Adrenal gland (tissue), 12 donors: ENCODE results near the gene MAGEB17. TPM values are rescaled to one million over a fixed set of nuclear protein-coding genes. Genes with fewer than 3 reads are reported as not detected.

Source experiments
- DNase-seq, 7 donors: peaks; one replicate each; pipeline ENCODE4 v3.0.0-alpha.2; 2019 to 2020
- H3K27ac ChIP-seq, 5 donors: fragments of 200-600 bp; sonication (generic) in 4 of 5; 1 replicate in 3 of 5; 2 replicates in 2 of 5; pipeline versions ENCODE4 v1.5.1 to v1.8.0; 2016 to 2020; ENCODE audit warnings: mild to moderate bottlenecking in 1 of 5
- H3K27me3 ChIP-seq: fragments of 200-600 bp; 2 replicates; pipeline ENCODE4 v1.8.0; 2021
- H3K36me3 ChIP-seq, 2 donors: fragments of 200-600 bp; replicated peaks in 1 of 2; 1 replicate in 1 of 2; 2 replicates in 1 of 2; pipeline versions ENCODE4 v1.5.1 to v1.8.0; 2018 to 2022
- H3K4me1 ChIP-seq, 2 donors: fragments of 200-600 bp; replicated peaks in 1 of 2; 1 replicate in 1 of 2; 2 replicates in 1 of 2; pipeline versions ENCODE4 v1.5.1 to v1.8.0; 2018 to 2021
- H3K4me3 ChIP-seq, 4 donors: fragments of 200-600 bp; sonication (generic) in 3 of 4; one replicate each; pipeline ENCODE4 v1.5.1; 2016 to 2018
- H3K9me3 ChIP-seq, 3 donors: fragments of 200-600 bp; sonication (generic) in 1 of 3; replicated peaks in 1 of 3; 1 replicate in 2 of 3; 2 replicates in 1 of 3; pipeline versions ENCODE4 v1.5.1 to v1.8.0; 2016 to 2021
- POLR2A ChIP-seq, 2 donors: fragments of 450-650 bp; IDR thresholded peaks; one replicate each; pipeline ENCODE4 v1.6.1; 2017; ENCODE audit warnings: antibody characterized with exemption in 2 of 2, mild to moderate bottlenecking in 2 of 2, moderate library complexity in 1 of 2
- WGBS, 4 donors: extraction: QIAGEN DNeasy Blood & Tissue Kit in 2 of 4; methylation state at CpG; one replicate each; pipeline versions ENCODE4 v1.1.5 to v1.1.7; 2013 to 2017; 5-methylcytosine and 5-hydroxymethylcytosine counted together
- intact Hi-C, 2 donors: fragments of 100-400 bp; cut with DNase I; formaldehyde crosslinking; loops; one replicate each; pipeline versions ENCODE4 v1.14.1 to v1.15.0; 2022 to 2023
- polyA plus RNA-seq, 3 donors: library from polyadenylated mRNA; stranded (reverse); fragments of 200-250 nt in 2 of 3; fragments of 350-450 nt in 1 of 3; fragmentation: Illumina TruSeq in 1 of 3; extraction: RNeasy Lipid Tissue Mini Kit (QIAGEN cat#74804) in 1 of 3; gene quantifications; one replicate each; pipeline ENCODE4 v1.2.3, GENCODE V29; 2013 to 2014
- total RNA-seq, 9 donors: library from RNA; depleted of rRNA in 4 of 9; stranded (reverse); fragments of >200 nt in 4 of 9; fragments of 120-200 nt in 1 of 9; fragmentation: NEBNext Ultra II Directional in 1 of 9; extraction: Animal tissue kit (Norgen Biotek cat#: 25700) in 1 of 9; gene quantifications; one replicate each; pipeline versions ENCODE4 v1.1.0 to v1.2.4, GENCODE V29; 2013 to 2023
- TF ChIP-seq, protein P1 (sequence below), 6 experiments: fragments of 450-650 bp in 4 of 6; fragments of 200-600 bp in 2 of 6; sonication (generic) in 1 of 6; IDR thresholded peaks; 1 replicate in 5 of 6; 2 replicates in 1 of 6; pipeline versions ENCODE4 v1.5.1 to v1.8.0; 2016 to 2021; ENCODE audit warnings: antibody characterized with exemption in 6 of 6, mild to moderate bottlenecking in 2 of 6, moderate library complexity in 1 of 6
- donor health status: healthy with polysubstance abuse.
- donor health status: Bipolar disorder and iron deficiency.
- donor health status: DM: yes; HTN: yes; CAD: no.
- donor health status: DM: no; HTN: no; CAD: no.
- donor health status: DM: no; HTN: no; CAD: no.
- donor health status: DM: yes; HTN: yes; CAD: no.

MAGEB17 gene
- total and polyA plus RNA-seq, 12 donors = 0.06 to 0.32 (median 0.07) TPM; not detected in 9

DNA sequence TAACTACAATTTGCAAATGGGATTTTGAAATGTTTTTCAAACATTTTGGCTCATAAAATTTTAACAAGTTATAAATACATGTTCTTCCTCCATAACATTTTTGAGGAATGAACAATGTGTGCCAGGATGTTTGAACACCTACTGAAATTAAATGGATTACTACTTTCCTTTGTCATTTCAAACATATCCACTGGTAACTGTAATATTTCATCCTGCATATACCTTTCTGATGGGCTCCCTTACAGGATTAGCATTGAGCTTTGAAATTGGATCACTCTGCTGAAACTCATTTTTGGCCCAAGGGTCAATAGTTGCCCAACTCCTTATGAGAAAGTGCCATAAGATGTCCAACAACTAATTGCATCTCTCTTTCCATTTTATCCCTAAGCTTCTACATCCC lies 26.3 kb upstream of the MAGEB17 start:
- DNase-seq = no peak
- H3K9me3 ChIP-seq = no peaks in the 10 kb centered on the region
- no peaks in the 10 kb centered on the region for H3K36me3 ChIP-seq
- intact Hi-C loops = no loop called here
- TF ChIP-seq, protein P1, sequence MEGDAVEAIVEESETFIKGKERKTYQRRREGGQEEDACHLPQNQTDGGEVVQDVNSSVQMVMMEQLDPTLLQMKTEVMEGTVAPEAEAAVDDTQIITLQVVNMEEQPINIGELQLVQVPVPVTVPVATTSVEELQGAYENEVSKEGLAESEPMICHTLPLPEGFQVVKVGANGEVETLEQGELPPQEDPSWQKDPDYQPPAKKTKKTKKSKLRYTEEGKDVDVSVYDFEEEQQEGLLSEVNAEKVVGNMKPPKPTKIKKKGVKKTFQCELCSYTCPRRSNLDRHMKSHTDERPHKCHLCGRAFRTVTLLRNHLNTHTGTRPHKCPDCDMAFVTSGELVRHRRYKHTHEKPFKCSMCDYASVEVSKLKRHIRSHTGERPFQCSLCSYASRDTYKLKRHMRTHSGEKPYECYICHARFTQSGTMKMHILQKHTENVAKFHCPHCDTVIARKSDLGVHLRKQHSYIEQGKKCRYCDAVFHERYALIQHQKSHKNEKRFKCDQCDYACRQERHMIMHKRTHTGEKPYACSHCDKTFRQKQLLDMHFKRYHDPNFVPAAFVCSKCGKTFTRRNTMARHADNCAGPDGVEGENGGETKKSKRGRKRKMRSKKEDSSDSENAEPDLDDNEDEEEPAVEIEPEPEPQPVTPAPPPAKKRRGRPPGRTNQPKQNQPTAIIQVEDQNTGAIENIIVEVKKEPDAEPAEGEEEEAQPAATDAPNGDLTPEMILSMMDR (IDR thresholded peaks at IDR 0.05) = no peak
- H3K4me1 ChIP-seq = no peaks in the 10 kb centered on the region
- H3K27ac ChIP-seq = no peak overlapping the region
- no peaks in the 10 kb centered on the region for H3K27me3 ChIP-seq
- no peak overlapping the region for H3K4me3 ChIP-seq

DNA sequence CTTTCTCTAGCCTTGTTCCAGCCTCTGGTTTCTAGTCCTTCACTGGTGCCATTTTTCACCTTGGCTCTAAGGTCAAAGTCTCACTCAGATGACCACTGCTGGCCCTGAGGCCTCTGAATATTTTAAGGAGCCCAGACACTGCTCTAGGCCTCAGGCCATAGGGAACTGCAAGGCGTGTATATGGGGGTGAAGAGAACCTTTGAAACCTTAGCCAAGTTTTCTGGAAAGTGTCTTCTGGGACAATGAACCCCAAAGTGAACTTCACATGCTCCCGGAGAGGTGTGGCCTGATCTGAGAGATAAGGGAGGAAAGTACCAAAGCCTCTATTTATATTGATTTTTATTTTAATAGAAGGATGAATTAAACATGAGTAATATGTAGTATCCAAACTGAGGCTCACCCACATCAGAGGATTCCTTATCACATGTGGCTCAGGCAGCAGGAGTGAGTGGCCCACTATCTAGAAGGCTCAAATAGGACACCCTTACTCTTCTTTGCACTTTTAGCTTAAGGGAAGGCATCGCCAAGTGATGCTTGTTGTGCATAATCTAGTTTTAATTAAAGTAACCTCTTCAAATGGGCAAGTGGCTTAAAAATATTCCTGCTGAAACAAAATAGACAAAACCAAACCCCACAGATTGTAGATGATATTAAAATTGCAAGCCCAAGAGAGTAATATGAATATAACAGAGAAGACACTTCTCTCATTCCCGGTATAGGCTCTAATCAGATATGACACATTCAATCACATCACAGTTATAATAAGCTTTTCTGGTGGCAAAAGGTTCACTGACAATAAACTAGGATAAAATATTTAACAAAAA lies 25.6 kb upstream of the MAGEB17 start:
- WGBS, 4 donors = 78 to 88% (median 82%) methylated on average over 4 of the region's 4 CpGs
- H3K27ac ChIP-seq = no peak overlapping the region

DNA sequence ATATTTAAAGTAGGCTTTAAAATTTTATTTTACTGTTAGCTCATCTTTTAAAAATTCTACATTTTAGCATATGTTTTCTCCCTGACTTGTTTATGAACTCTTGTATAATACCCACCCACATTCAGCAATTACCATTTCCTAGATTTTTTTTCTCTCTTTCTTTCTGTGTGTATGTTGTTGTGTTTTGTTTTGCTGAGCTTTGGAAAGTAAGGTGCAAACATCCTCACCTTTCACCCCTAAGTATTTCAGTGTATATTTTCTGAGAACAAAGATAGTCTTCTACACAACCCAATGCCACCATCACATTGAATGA lies 25.1 kb upstream of the MAGEB17 start:
- no peak for TF ChIP-seq POLR2A (IDR thresholded peaks at IDR 0.05)
- TF ChIP-seq, protein P1 (IDR thresholded peaks at IDR 0.05) = no peak
- Histone ChIP-seq H3K27ac (no peak overlapping the region), H3K4me1 (no peaks in the 10 kb centered on the region), H3K4me3 (no peak overlapping the region), H3K27me3 (peaks cover 1% of the 10 kb centered on the region), H3K9me3 (no peaks in the 10 kb centered on the region), H3K36me3 (no peaks in the 10 kb centered on the region)
- no peak for DNase-seq
- intact Hi-C loops = no loop called here

More for the DNA sequence above, 25.6 kb upstream of the MAGEB17 start:
- Histone ChIP-seq H3K4me1 (no peaks in the 10 kb centered on the region), H3K27me3 (no peaks in the 10 kb centered on the region), H3K36me3 (no peaks in the 10 kb centered on the region), H3K4me3 (no peak overlapping the region), H3K9me3 (no peaks in the 10 kb centered on the region)
- no peak for DNase-seq
- TF ChIP-seq, protein P1 (IDR thresholded peaks at IDR 0.05) = no peak
- TF ChIP-seq POLR2A (IDR thresholded peaks at IDR 0.05) = no peak
- intact Hi-C loops = no loop called here

DNA sequence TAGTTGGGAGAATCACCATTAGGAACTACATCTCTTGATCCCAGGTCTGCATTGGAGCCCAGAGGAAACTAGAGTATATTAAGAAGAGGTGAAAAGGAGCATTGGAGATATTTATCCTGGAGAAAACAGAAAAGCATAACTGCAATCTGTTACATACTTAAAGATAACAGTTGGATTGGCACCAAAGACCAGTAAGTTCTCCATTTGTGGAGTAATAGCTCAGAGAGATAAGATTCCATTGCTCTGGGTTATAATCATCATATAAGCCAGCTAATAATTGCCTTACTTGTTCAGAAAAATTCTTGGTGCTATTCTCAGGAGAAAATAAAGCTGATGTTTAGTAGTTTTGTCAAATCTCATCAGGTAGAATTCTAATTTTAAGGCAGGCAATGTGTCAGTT lies 23.3 kb upstream of the MAGEB17 start:
- intact Hi-C loops = no loop called here
- Histone ChIP-seq H3K4me1 (no peaks in the 10 kb centered on the region), H3K27ac (no peak overlapping the region), H3K9me3 (no peaks in the 10 kb centered on the region), H3K27me3 (peaks cover 8% of the 10 kb centered on the region), H3K36me3 (no peaks in the 10 kb centered on the region), H3K4me3 (no peak overlapping the region)
- no peak for TF ChIP-seq POLR2A (IDR thresholded peaks at IDR 0.05)
- TF ChIP-seq, protein P1 (IDR thresholded peaks at IDR 0.05) = no peak
- DNase-seq = no peak
